H9 (cell line): ENCODE results near the gene PPM1H. TPM values are rescaled to one million over a fixed set of nuclear protein-coding genes. Genes with fewer than 3 reads are reported as not detected.
"Not testable (repeated sequence)": the region's sequence is repeated elsewhere in the genome, so short reads cannot be mapped to it uniquely, and the experiment has no call there.

Source experiments
- DNase-seq: peaks from one replicate; pipeline ENCODE4 v3.0.0-alpha.2; 2017
- H2AFZ ChIP-seq: one replicate; pipeline ENCODE4 v1.6.1; 2013; ENCODE audit warnings: mild to moderate bottlenecking, low read length, control low read depth, moderate library complexity
- H2AK5ac ChIP-seq: 2 replicates; pipeline ENCODE4 v1.6.1; 2013; ENCODE audit warnings: low read length, control low read depth, mixed read lengths; ENCODE audit not compliant: insufficient read length
- H2BK120ac ChIP-seq: one replicate; pipeline ENCODE4 v1.6.1; 2013; ENCODE audit warnings: low read depth, mild to moderate bottlenecking, low read length, control low read depth, inconsistent platforms; ENCODE audit not compliant: poor library complexity, severe bottlenecking
- H2BK12ac ChIP-seq: 2 replicates; pipeline ENCODE4 v1.6.1; 2013; ENCODE audit warnings: low read length, control low read depth, mixed read lengths, low read depth; ENCODE audit not compliant: insufficient read length
- H2BK15ac ChIP-seq: 2 replicates; pipeline ENCODE4 v1.6.1; 2013; ENCODE audit warnings: low read depth, low read length, control low read depth
- H2BK20ac ChIP-seq: one replicate; pipeline ENCODE4 v1.6.1; 2013; ENCODE audit warnings: low read depth, mild to moderate bottlenecking, low read length, control low read depth, inconsistent platforms; ENCODE audit not compliant: poor library complexity, severe bottlenecking
- H2BK5ac ChIP-seq: 2 replicates; pipeline ENCODE4 v1.6.1; 2013; ENCODE audit warnings: low read length, control low read depth, mixed read lengths; ENCODE audit not compliant: insufficient read length
- H3K14ac ChIP-seq: 2 replicates; pipeline ENCODE4 v1.6.1; 2013; ENCODE audit warnings: low read length, control low read depth; ENCODE audit not compliant: insufficient read depth
- H3K18ac ChIP-seq: 2 replicates; pipeline ENCODE4 v1.6.1; 2013; ENCODE audit warnings: low read depth, mild to moderate bottlenecking, mixed read lengths, low read length, control low read depth; ENCODE audit not compliant: insufficient read length
- H3K23ac ChIP-seq: 2 replicates; pipeline ENCODE4 v1.6.1; 2013; ENCODE audit warnings: low read length, control low read depth, mixed read lengths, low read depth; ENCODE audit not compliant: insufficient read length
- H3K23me2 ChIP-seq: 2 replicates; pipeline ENCODE4 v1.6.1; 2013; ENCODE audit warnings: low read depth, mild to moderate bottlenecking, mixed read lengths, low read length, control low read depth; ENCODE audit not compliant: insufficient read length, poor library complexity, severe bottlenecking
- H3K27ac ChIP-seq: 2 replicates; pipeline ENCODE4 v1.5.1; 2013; ENCODE audit warnings: low read length, control low read depth, mixed read lengths, low read depth; ENCODE audit not compliant: insufficient read length
- H3K27me3 ChIP-seq: 2 replicates; pipeline ENCODE4 v1.6.1; 2013; ENCODE audit warnings: low read length, control low read depth, inconsistent platforms; ENCODE audit not compliant: insufficient read depth
- H3K4ac ChIP-seq: 2 replicates; pipeline ENCODE4 v1.6.1; 2013; ENCODE audit warnings: low read depth, mild to moderate bottlenecking, control low read depth, inconsistent platforms, low read length, moderate library complexity
- H3K4me1 ChIP-seq: 2 replicates; pipeline ENCODE4 v1.6.1; 2013; ENCODE audit warnings: low read length, control low read depth, inconsistent platforms; ENCODE audit not compliant: insufficient read depth
- H3K4me2 ChIP-seq: 2 replicates; pipeline ENCODE4 v1.6.1; 2013; ENCODE audit warnings: low read length, control low read depth, mixed read lengths; ENCODE audit not compliant: insufficient read length, insufficient read depth
- H3K56ac ChIP-seq: 2 replicates; pipeline ENCODE4 v1.6.1; 2013; ENCODE audit warnings: low read depth, mild to moderate bottlenecking, mixed read lengths, low read length, control low read depth; ENCODE audit not compliant: insufficient read length
- H3K79me1 ChIP-seq: 2 replicates; pipeline ENCODE4 v1.6.1; 2013; ENCODE audit warnings: low read depth, mild to moderate bottlenecking, moderate library complexity, low read length, control low read depth, inconsistent platforms; ENCODE audit not compliant: insufficient read depth, poor library complexity, severe bottlenecking
- H3K79me2 ChIP-seq: 2 replicates; pipeline ENCODE4 v1.6.1; 2013; ENCODE audit warnings: low read length, control low read depth, inconsistent platforms; ENCODE audit not compliant: insufficient read depth
- H3K9ac ChIP-seq: 2 replicates; pipeline ENCODE4 v1.6.1; 2013; ENCODE audit warnings: low read length, control low read depth, mixed read lengths; ENCODE audit not compliant: insufficient read length; ENCODE audit errors: extremely low read depth
- H3K9me3 ChIP-seq: one replicate; pipeline ENCODE4 v1.6.1; 2013; ENCODE audit warnings: low read depth, low read length, inconsistent platforms; ENCODE audit not compliant: control insufficient read depth
- H3T11ph ChIP-seq: one replicate; pipeline ENCODE4 v1.6.1; 2013; ENCODE audit warnings: mild to moderate bottlenecking, low read length, control low read depth, inconsistent platforms
- H4K20me1 ChIP-seq: one replicate; pipeline ENCODE4 v1.6.1; 2013; ENCODE audit not compliant: control insufficient read depth, insufficient read length, insufficient read depth
- H4K5ac ChIP-seq: 2 replicates; pipeline ENCODE4 v1.6.1; 2013; ENCODE audit warnings: low read depth, mild to moderate bottlenecking, mixed read lengths, low read length, control low read depth; ENCODE audit not compliant: insufficient read length
- H4K8ac ChIP-seq: replicated peaks from 2 replicates; pipeline ENCODE4 v1.6.1; 2013; ENCODE audit warnings: low read length, control low read depth, mixed read lengths, low read depth; ENCODE audit not compliant: insufficient read length
- H4K91ac ChIP-seq: 2 replicates; pipeline ENCODE4 v1.6.1; 2013; ENCODE audit warnings: low read depth, mild to moderate bottlenecking, moderate library complexity, mixed read lengths, low read length, control low read depth; ENCODE audit not compliant: insufficient read length
- H3K27ac Mint-ChIP-seq, 3 experiments: 2 replicates in 2 of 3; 3 replicates in 1 of 3; pipeline ENCODE4 v1.8.0; 2020 to 2021; ENCODE audit warnings: mixed read lengths in 3 of 3, mild to moderate bottlenecking in 1 of 3, moderate library complexity in 1 of 3
- H3K27me3 Mint-ChIP-seq: 2 replicates; pipeline ENCODE4 v1.8.0; 2021; ENCODE audit warnings: low read depth, mild to moderate bottlenecking, moderate library complexity, mixed read lengths
- H3K36me3 Mint-ChIP-seq, 3 experiments: 2 replicates in 2 of 3; 3 replicates in 1 of 3; pipeline ENCODE4 v1.8.0; 2020 to 2021; ENCODE audit warnings: low read depth in 3 of 3, mixed read lengths in 3 of 3; ENCODE audit not compliant: insufficient read depth in 1 of 3
- H3K4me1 Mint-ChIP-seq, 2 experiments: 2 replicates each; pipeline ENCODE4 v1.8.0; 2020; ENCODE audit warnings: mixed read lengths in 2 of 2
- H3K4me3 Mint-ChIP-seq, 2 experiments: 2 replicates in 1 of 2; 3 replicates in 1 of 2; pipeline ENCODE4 v1.8.0; 2020 to 2021; ENCODE audit warnings: mild to moderate bottlenecking in 2 of 2, mixed read lengths in 2 of 2, moderate library complexity in 1 of 2
- H3K9me3 Mint-ChIP-seq, 2 experiments: 2 replicates in 1 of 2; 3 replicates in 1 of 2; pipeline ENCODE4 v1.8.0; 2020; ENCODE audit warnings: mild to moderate bottlenecking in 2 of 2, mixed read lengths in 2 of 2, moderate library complexity in 1 of 2
- CTCF ChIP-seq: fragments of 200-600 bp; sonication (generic); conservative IDR thresholded peaks from 3 replicates; pipeline ENCODE4 v1.8.0; 2021; ENCODE audit warnings: antibody characterized with exemption, mild to moderate bottlenecking
- WGBS: extraction: QIAGEN DNeasy Blood & Tissue Kit; methylation state at CpG from one replicate; pipeline ENCODE4 v1.1.7; 2013; ENCODE audit warnings: missing lambda C conversion rate, low lambda C conversion rate, mixed read lengths; ENCODE audit not compliant: insufficient read length; ENCODE audit errors: extremely low coverage; 5-methylcytosine and 5-hydroxymethylcytosine counted together
- total RNA-seq: library from RNA; stranded (reverse); gene quantifications from 2 replicates; pipeline ENCODE4 v1.2.1, GENCODE V29; 2021

PPM1H gene
- total RNA-seq, 1 experiment from 2014 or later = 22.1 TPM

GRCh38 chr12:62813031-62813829 is 121.7 kb downstream of the PPM1H start:
- Histone ChIP-seq H2BK15ac (no peak overlapping the region), H3K9me3 (no peaks in the 10 kb centered on the region), H4K8ac (no peak overlapping the region), H3K56ac (no peak overlapping the region), H2AK5ac (no peak overlapping the region), H3K79me2 (no peaks in the 10 kb centered on the region), H3K9ac (no peak overlapping the region), H3K14ac (no peak overlapping the region), H3K18ac (no peak overlapping the region), H3K79me1 (no peaks in the 10 kb centered on the region), H3K23ac (no peak overlapping the region), H2AFZ (no peak overlapping the region), H3T11ph (no peak overlapping the region), H3K23me2 (no peaks in the 10 kb centered on the region), H2BK12ac (no peak overlapping the region), H3K4me2 (no peak overlapping the region), H2BK5ac (no peak overlapping the region), H3K27ac (no peak overlapping the region), H4K5ac (no peak overlapping the region), H3K27me3 (no peaks in the 10 kb centered on the region), H4K91ac (no peak overlapping the region), H2BK20ac (no peak overlapping the region), H3K4ac (no peak overlapping the region), H3K4me1 (peaks cover 4% of the 10 kb centered on the region; the same call in 1 of the 2 replicates), H4K20me1 (no peaks in the 10 kb centered on the region), H2BK120ac (no peak overlapping the region)
- Mint-ChIP-seq H3K4me3 (no peak overlapping the region; a peak in 1 of 5 replicates), H3K9me3 (no peaks in the 10 kb centered on the region), H3K27me3 (no peaks in the 10 kb centered on the region; the same call in 1 of the 2 replicates), H3K27ac (no peak overlapping the region; a peak in 1 of 7 replicates), H3K4me1 (peaks cover 14 to 16% of the 10 kb centered on the region in 2 experiments), H3K36me3 (no peaks in the 10 kb centered on the region)
- TF ChIP-seq CTCF = peak; percentile 88
- DNase-seq = peak; percentile 65
- WGBS = no CpG with 5 or more reads among the region's 18 CpGs

GRCh38 chr12:62811481-62811880 is 123.5 kb downstream of the PPM1H start:
- H3K18ac ChIP-seq, H3K27me3 Mint-ChIP-seq, H3K9me3 Mint-ChIP-seq, H3K4ac ChIP-seq, H2BK5ac ChIP-seq, H4K5ac ChIP-seq, H2BK20ac ChIP-seq, H3K4me1 ChIP-seq, H3K23me2 ChIP-seq, H3K56ac ChIP-seq, H3K9me3 ChIP-seq, H2AK5ac ChIP-seq, H4K20me1 ChIP-seq, H3K27ac Mint-ChIP-seq, H2AFZ ChIP-seq, H3K4me3 Mint-ChIP-seq, H3K79me1 ChIP-seq, DNase-seq, H4K8ac ChIP-seq, H4K91ac ChIP-seq, H3K14ac ChIP-seq, H3K27ac ChIP-seq, H2BK12ac ChIP-seq, H3K27me3 ChIP-seq, H3K9ac ChIP-seq, H2BK120ac ChIP-seq, H3K23ac ChIP-seq, H3K36me3 Mint-ChIP-seq, H3K79me2 ChIP-seq, H3K4me2 ChIP-seq, H2BK15ac ChIP-seq, H3K4me1 Mint-ChIP-seq, H3T11ph ChIP-seq: not testable (repeated sequence)
- no CpG with 5 or more reads among the region's 4 CpGs for WGBS
